Measurements from ENCODE around the gene SLC35B2. TPM values are rescaled to one million over a fixed set of nuclear protein-coding genes. Genes with fewer than 3 reads are reported as not detected.

The SLC35B2 gene
- total RNA-seq, 1 donor: 94.1 TPM

DNA sequence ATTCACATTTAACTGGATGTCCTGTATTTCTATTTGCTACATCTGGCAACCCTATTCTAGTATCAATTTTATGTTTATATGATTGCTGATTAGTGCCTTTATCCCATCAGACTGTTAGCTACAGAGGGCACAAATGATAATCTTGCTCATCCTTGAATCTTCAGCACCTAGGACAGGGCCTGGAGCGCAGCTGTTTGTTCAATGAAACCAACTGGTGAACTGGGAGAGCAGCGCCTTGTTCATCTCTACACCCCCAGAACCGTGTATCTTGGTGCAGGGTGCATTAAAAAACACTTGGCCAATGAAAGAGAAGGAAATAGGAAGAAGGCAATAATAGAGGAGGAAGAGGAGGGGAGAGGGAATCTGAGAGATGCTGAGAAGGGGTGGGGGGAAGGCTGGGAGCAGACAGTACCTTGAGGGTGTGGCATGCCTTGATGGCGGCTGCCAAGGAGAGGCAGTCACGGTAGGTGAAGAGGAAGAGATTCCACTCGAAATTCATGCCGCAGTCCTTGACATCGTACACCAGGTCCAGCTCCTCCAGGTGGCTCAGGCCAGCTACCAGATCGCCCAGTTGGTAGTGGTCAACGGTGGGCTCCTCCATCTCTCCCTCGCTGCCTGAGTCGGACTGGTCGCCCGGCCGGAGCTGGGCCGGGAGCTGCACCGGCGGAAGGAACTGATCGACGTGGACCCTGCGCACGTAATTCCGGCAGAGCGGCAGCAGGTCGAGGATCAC, 28.4 kb upstream of the SLC35B2 start:
- TF ChIP-seq, protein P1, sequence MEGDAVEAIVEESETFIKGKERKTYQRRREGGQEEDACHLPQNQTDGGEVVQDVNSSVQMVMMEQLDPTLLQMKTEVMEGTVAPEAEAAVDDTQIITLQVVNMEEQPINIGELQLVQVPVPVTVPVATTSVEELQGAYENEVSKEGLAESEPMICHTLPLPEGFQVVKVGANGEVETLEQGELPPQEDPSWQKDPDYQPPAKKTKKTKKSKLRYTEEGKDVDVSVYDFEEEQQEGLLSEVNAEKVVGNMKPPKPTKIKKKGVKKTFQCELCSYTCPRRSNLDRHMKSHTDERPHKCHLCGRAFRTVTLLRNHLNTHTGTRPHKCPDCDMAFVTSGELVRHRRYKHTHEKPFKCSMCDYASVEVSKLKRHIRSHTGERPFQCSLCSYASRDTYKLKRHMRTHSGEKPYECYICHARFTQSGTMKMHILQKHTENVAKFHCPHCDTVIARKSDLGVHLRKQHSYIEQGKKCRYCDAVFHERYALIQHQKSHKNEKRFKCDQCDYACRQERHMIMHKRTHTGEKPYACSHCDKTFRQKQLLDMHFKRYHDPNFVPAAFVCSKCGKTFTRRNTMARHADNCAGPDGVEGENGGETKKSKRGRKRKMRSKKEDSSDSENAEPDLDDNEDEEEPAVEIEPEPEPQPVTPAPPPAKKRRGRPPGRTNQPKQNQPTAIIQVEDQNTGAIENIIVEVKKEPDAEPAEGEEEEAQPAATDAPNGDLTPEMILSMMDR (IDR thresholded peaks at IDR 0.05; ENCODE audit: extremely low read depth, low read depth, low read length): no peak
- peak; percentile 85 for DNase-seq (ENCODE audit: insufficient read length, low spot score, missing footprints)
- H3K27ac ChIP-seq (ENCODE audit: low read depth, low read length): no peak overlapping the region
- no peaks in the 10 kb centered on the region for H3K9me3 ChIP-seq (ENCODE audit: low read depth, low read length)
- no peaks in the 10 kb centered on the region for H4K20me1 ChIP-seq (ENCODE audit: insufficient read depth, low read length)
- H3K27me3 ChIP-seq (ENCODE audit: insufficient read depth, low read length): peaks cover 38% of the 10 kb centered on the region
- no peaks in the 10 kb centered on the region for H3K79me2 ChIP-seq (ENCODE audit: insufficient read depth, low read length)
- H3K4me2 ChIP-seq (ENCODE audit: insufficient read depth, low read length): no peak overlapping the region
- no peak overlapping the region for H2AFZ ChIP-seq (ENCODE audit: low read length)
- H3K36me3 ChIP-seq (ENCODE audit: insufficient read depth, low read length): no peaks in the 10 kb centered on the region
- no peak overlapping the region for H3K4me3 ChIP-seq (ENCODE audit: insufficient read depth, low read length)
- no peaks in the 10 kb centered on the region for H3K4me1 ChIP-seq (ENCODE audit: insufficient read depth, low read length)

DNA sequence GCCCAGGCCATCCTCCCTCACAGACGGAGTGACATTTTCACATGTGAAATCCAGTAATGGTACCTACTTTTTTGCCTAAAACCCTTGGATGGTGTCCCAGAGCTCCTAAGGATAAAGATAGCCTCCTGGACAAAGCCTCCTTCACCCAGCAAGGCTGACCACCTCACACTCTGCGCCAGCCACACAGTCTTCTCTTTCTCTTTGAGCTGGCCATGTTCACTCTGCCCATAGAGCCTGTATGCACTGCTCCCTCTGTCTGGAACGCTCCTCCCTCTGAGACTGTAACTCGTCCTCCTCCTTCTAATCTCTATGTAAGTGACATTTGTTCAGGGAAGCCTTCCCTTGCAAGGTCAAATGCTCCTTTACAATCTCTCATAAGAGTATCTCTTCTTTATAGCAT, 27.5 kb upstream of the SLC35B2 start:
- Histone ChIP-seq H4K20me1 (ENCODE audit: insufficient read depth, low read length) (no peaks in the 10 kb centered on the region), H3K4me1 (ENCODE audit: insufficient read depth, low read length) (no peaks in the 10 kb centered on the region), H2AFZ (ENCODE audit: low read length) (no peak overlapping the region), H3K9me3 (ENCODE audit: low read depth, low read length) (no peaks in the 10 kb centered on the region), H3K4me3 (ENCODE audit: insufficient read depth, low read length) (no peak overlapping the region), H3K36me3 (ENCODE audit: insufficient read depth, low read length) (no peaks in the 10 kb centered on the region), H3K79me2 (ENCODE audit: insufficient read depth, low read length) (no peaks in the 10 kb centered on the region), H3K4me2 (ENCODE audit: insufficient read depth, low read length) (no peak overlapping the region), H3K27me3 (ENCODE audit: insufficient read depth, low read length) (peaks cover 29% of the 10 kb centered on the region), H3K27ac (ENCODE audit: low read depth, low read length) (no peak overlapping the region)
- DNase-seq (ENCODE audit: insufficient read length, low spot score, missing footprints): peak; percentile 74
- TF ChIP-seq, protein P1 (IDR thresholded peaks at IDR 0.05; ENCODE audit: extremely low read depth, low read depth, low read length): no peak

GRCh38 chr6:44284121-44284520, 26.8 kb upstream of the SLC35B2 start:
- Histone ChIP-seq H3K36me3 (ENCODE audit: insufficient read depth, low read length) (no peaks in the 10 kb centered on the region), H2AFZ (ENCODE audit: low read length) (no peak overlapping the region), H3K4me1 (ENCODE audit: insufficient read depth, low read length) (no peaks in the 10 kb centered on the region), H3K4me3 (ENCODE audit: insufficient read depth, low read length) (no peak overlapping the region), H4K20me1 (ENCODE audit: insufficient read depth, low read length) (no peaks in the 10 kb centered on the region), H3K4me2 (ENCODE audit: insufficient read depth, low read length) (no peak overlapping the region), H3K9me3 (ENCODE audit: low read depth, low read length) (no peaks in the 10 kb centered on the region), H3K27ac (ENCODE audit: low read depth, low read length) (no peak overlapping the region), H3K79me2 (ENCODE audit: insufficient read depth, low read length) (no peaks in the 10 kb centered on the region), H3K27me3 (ENCODE audit: insufficient read depth, low read length) (peaks cover 23% of the 10 kb centered on the region)
- no peak for DNase-seq (ENCODE audit: insufficient read length, low spot score, missing footprints)
- TF ChIP-seq, protein P1 (IDR thresholded peaks at IDR 0.05; ENCODE audit: extremely low read depth, low read depth, low read length): no peak

DNA sequence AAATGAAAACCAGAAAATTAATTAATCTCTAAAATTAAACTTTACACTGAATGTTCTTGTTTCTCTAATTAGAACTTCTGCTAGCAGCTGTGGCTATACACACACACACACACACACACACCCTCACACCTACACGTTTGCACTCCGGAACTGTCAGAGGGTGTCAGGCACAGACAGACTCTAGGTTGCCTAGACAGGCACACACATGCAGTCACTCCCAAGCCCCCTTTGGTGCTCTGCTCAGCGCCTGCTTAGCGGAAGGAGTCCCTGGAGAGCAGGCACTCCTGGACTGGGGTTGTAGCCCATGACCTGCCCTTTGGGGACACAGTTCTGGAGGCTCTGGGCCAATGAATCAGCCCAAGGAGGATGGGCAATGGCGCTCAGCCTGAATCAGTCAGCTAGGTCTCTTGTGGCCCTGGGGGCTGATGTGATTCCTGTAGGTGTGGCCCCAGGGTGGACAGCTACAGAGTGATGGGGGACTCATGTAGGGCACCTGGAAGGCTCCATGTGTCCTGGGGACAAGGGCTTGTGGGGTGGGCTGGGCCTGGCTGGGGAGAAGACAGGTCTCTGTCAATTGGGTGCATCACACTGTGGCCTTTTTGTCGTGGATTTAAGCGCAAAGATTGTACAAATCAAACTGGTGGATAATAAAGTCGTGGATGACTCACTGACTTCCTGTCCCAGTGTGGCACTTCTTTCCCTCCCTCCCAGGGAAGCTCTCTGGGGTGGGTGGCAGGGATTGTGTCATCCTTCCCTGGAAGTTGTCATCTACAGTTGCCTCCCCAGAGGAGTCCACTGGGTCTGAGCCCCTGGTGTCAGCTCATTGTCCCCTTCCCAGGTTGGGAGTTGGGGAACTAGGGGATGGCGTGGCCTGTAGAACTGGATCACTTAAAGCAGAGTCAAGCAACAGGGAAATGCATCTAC, 21.7 kb upstream of the SLC35B2 start:
- DNase-seq (ENCODE audit: insufficient read length, low spot score, missing footprints): no peak
- no peaks in the 10 kb centered on the region for H3K79me2 ChIP-seq (ENCODE audit: insufficient read depth, low read length)
- peaks cover 28% of the 10 kb centered on the region for H3K27me3 ChIP-seq (ENCODE audit: insufficient read depth, low read length)
- H3K36me3 ChIP-seq (ENCODE audit: insufficient read depth, low read length): no peaks in the 10 kb centered on the region
- H3K4me1 ChIP-seq (ENCODE audit: insufficient read depth, low read length): no peaks in the 10 kb centered on the region
- H2AFZ ChIP-seq (ENCODE audit: low read length): no peak overlapping the region
- no peak overlapping the region for H3K27ac ChIP-seq (ENCODE audit: low read depth, low read length)
- TF ChIP-seq, protein P1 (IDR thresholded peaks at IDR 0.05; ENCODE audit: extremely low read depth, low read depth, low read length): no peak
- no peaks in the 10 kb centered on the region for H4K20me1 ChIP-seq (ENCODE audit: insufficient read depth, low read length)
- no peak overlapping the region for H3K4me2 ChIP-seq (ENCODE audit: insufficient read depth, low read length)
- no peak overlapping the region for H3K4me3 ChIP-seq (ENCODE audit: insufficient read depth, low read length)
- H3K9me3 ChIP-seq (ENCODE audit: low read depth, low read length): no peaks in the 10 kb centered on the region

Measured in osteoblast (primary cell).